Progenitor cell of endocrine pancreas (in vitro differentiated cells): Measurements from ENCODE around the gene MOSPD3. TPM values are rescaled to one million over a fixed set of nuclear protein-coding genes. Genes with fewer than 3 reads are reported as not detected.

ENCODE experiments used
- DNase-seq: peaks from one replicate; pipeline ENCODE4 v3.0.0; 2021; ENCODE audit warnings: low spot score; ENCODE audit not compliant: unreplicated experiment
- H3K27ac Mint-ChIP-seq: 2 replicates; pipeline ENCODE4 v1.8.0; 2021; ENCODE audit warnings: mild to moderate bottlenecking, moderate library complexity, mixed read lengths
- H3K27me3 Mint-ChIP-seq: 2 replicates; pipeline ENCODE4 v1.8.0; 2021; ENCODE audit warnings: mixed read lengths
- H3K36me3 Mint-ChIP-seq: 2 replicates; pipeline ENCODE4 v1.8.0; 2022; ENCODE audit warnings: mixed read lengths; ENCODE audit not compliant: insufficient read depth
- H3K4me1 Mint-ChIP-seq: 2 replicates; pipeline ENCODE4 v1.8.0; 2021; ENCODE audit warnings: low read depth, mixed read lengths
- H3K4me3 Mint-ChIP-seq: 2 replicates; pipeline ENCODE4 v1.8.0; 2021; ENCODE audit warnings: low read depth, mild to moderate bottlenecking, moderate library complexity, mixed read lengths
- H3K9me3 Mint-ChIP-seq: 2 replicates; pipeline ENCODE4 v1.8.0; 2021; ENCODE audit warnings: low read depth, mixed read lengths
- total RNA-seq: library from RNA; stranded (reverse); gene quantifications from 2 replicates; pipeline ENCODE4 v1.2.1, GENCODE V29; 2021
- TF ChIP-seq, protein P1 (sequence below): fragments of 200-600 bp; sonication (generic); IDR thresholded peaks from one replicate; pipeline ENCODE4 v1.5.0; 2021; ENCODE audit warnings: antibody characterized with exemption, mild to moderate bottlenecking; ENCODE audit not compliant: unreplicated experiment

MOSPD3 gene
- total RNA-seq, 1 donor from 2014 or later = 27.9 TPM

DNA sequence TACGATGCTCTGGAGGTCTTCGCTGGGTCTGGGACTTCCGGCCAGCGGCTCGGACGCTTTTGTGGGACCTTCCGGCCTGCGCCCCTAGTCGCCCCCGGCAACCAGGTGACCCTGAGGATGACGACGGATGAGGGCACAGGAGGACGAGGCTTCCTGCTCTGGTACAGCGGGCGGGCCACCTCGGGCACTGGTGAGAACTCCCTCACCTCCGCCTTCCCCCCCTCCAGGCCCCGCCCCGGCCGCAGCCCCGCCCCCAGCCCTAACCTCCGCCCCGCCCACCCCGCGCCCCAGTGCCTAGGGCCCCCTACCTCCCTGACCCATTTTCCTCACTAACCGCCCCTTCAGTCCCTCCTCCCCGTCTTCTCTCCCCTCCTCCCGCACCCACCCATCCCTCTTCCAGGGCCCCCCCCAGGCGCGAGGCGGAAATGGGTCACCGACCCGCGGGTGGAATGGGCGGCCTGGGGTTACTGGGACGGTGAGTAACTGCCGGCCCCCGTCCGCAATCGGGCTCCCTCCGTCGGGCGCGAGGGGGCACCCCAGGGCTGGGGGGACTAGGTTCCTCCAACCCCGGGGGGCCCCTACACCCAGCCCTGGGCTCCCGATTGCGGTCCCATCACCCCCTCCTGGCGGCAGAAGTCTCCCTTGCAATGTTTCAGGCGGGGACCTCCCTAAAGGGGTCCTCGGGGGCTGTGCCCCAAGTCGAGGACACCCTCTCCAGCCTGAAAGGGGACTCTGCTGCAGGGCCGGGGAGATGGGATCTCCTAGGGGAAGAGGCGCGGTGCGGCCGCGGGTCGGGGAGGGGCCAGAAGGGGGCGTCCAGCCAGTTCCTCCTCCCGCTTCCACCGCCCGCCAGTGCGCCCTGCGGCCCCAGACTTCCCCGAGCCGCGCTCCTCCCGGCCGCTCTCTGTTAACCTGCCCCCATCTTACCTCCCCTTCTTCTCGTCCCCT, 8.0 kb upstream of the MOSPD3 start:
- Mint-ChIP-seq H3K9me3 (no peaks in the 10 kb centered on the region), H3K27ac (peak overlapping the region; percentile 90), H3K4me3 (peak overlapping the region; percentile 69), H3K4me1 (peaks cover 16% of the 10 kb centered on the region), H3K27me3 (peaks cover 25% of the 10 kb centered on the region), H3K36me3 (no peaks in the 10 kb centered on the region)
- DNase-seq = peak; percentile 49
- TF ChIP-seq, protein P1, sequence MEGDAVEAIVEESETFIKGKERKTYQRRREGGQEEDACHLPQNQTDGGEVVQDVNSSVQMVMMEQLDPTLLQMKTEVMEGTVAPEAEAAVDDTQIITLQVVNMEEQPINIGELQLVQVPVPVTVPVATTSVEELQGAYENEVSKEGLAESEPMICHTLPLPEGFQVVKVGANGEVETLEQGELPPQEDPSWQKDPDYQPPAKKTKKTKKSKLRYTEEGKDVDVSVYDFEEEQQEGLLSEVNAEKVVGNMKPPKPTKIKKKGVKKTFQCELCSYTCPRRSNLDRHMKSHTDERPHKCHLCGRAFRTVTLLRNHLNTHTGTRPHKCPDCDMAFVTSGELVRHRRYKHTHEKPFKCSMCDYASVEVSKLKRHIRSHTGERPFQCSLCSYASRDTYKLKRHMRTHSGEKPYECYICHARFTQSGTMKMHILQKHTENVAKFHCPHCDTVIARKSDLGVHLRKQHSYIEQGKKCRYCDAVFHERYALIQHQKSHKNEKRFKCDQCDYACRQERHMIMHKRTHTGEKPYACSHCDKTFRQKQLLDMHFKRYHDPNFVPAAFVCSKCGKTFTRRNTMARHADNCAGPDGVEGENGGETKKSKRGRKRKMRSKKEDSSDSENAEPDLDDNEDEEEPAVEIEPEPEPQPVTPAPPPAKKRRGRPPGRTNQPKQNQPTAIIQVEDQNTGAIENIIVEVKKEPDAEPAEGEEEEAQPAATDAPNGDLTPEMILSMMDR = peak; percentile 56

DNA sequence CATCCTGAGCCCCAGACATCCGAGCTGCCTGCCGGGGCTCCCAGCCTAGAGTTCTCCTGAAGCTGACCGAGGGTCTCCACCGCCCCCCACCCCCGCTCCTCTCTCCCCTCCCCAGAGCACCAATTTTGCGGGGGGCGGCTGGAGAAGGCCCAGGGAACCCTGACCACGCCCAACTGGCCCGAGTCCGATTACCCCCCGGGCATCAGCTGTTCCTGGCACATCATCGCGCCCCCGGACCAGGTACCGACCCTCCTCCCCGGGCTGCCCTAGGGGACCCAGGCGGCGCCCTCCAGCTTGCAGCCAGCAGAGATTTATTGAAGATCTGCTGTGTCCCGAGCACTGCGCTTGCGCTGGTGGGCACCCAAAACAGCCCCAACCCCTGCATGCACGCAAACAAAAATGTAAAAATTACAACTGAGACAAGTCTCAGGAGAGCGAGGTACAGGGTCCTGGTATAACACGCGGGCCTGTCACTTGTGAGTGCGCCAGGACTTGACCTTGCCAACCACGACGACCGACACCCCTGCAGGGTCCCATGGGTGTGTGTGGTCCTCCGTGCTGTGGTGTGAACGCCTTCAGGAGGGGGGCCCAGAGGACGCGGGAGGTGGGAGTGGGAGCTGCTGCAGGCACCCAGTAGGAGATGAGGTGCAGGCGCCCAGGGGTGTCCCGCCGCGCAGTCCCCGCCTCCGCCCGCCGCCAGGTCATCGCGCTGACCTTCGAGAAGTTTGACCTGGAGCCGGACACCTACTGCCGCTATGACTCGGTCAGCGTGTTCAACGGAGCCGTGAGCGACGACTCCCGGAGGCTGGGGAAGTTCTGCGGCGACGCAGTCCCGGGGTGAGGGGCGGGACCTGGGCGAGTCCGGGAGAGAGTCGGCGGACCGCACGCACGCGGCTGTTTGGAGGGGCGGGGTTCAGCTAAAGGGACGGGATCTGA, 7.1 kb upstream of the MOSPD3 start:
- no peaks in the 10 kb centered on the region for H3K36me3 Mint-ChIP-seq
- no peak for DNase-seq
- H3K9me3 Mint-ChIP-seq = no peaks in the 10 kb centered on the region
- H3K27ac Mint-ChIP-seq = peak overlapping the region; percentile 7
- H3K27me3 Mint-ChIP-seq = peaks cover 25% of the 10 kb centered on the region
- TF ChIP-seq, protein P1 = no peak
- peak overlapping the region; percentile 67 for H3K4me3 Mint-ChIP-seq
- peaks cover 16% of the 10 kb centered on the region for H3K4me1 Mint-ChIP-seq

DNA sequence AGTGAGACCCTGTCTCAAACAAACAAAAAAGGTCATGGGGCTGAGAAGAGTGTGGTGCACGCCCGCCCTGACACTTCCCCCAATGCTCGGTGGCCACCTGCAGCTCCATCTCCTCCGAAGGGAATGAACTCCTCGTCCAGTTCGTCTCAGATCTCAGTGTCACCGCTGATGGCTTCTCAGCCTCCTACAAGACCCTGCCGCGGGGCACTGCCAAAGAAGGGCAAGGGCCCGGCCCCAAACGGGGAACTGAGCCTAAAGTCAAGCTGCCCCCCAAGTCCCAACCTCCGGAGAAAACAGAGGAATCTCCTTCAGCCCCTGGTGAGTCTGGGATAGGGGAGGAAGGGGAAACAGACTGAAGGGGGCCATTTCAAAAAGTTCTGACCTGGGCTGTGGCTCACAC, 6.0 kb upstream of the MOSPD3 start:
- no peak for DNase-seq
- peaks cover 16% of the 10 kb centered on the region for H3K4me1 Mint-ChIP-seq
- H3K36me3 Mint-ChIP-seq = no peaks in the 10 kb centered on the region
- TF ChIP-seq, protein P1 = no peak
- no peaks in the 10 kb centered on the region for H3K9me3 Mint-ChIP-seq
- H3K27me3 Mint-ChIP-seq = peaks cover 25% of the 10 kb centered on the region
- peak overlapping the region; percentile 67 for H3K4me3 Mint-ChIP-seq
- H3K27ac Mint-ChIP-seq = no peak overlapping the region

DNA sequence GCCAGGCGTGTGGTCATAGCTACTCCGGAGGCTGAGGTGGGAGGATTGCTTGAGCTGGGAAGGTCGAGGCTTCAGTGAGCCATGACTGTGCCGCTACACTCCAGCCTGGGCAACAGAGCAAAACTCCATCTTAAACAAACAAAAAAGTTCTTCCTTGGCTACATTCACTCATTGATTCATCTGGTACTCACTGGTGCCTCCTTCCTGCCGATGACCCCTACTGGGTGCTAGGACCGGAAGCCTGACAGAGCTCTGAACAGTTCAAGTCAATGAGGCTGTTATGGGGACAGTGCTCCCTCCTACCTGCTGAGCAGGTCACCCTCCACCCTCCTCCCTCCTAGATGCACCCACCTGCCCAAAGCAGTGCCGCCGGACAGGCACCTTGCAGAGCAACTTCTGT, 5.2 kb upstream of the MOSPD3 start:
- H3K4me1 Mint-ChIP-seq = peaks cover 15% of the 10 kb centered on the region
- DNase-seq = no peak
- H3K27me3 Mint-ChIP-seq = peaks cover 25% of the 10 kb centered on the region
- no peak overlapping the region for H3K4me3 Mint-ChIP-seq
- H3K27ac Mint-ChIP-seq = no peak overlapping the region
- TF ChIP-seq, protein P1 = no peak
- H3K36me3 Mint-ChIP-seq = no peaks in the 10 kb centered on the region
- H3K9me3 Mint-ChIP-seq = no peaks in the 10 kb centered on the region

DNA sequence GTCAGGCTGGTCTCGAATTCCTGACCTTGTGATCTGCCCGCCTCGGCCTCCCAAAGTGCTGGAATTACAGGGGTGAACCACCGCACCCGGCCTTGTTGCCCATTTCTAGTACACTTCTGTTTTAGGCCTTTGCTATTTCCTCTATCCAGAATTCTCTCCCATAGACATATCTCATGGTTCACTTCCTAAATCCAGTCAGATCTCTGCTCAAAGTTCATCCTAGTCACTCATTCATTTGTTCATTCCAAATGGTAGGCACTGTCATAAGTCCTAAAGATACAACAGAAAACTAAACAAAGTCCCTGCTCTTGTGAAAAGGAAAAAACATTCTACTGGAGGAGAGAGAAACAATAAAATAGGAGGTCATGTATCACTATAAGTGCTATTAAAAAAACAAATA, 2.4 kb upstream of the MOSPD3 start:
- Mint-ChIP-seq H3K4me3 (peak overlapping the region; percentile 0), H3K27ac (no peak overlapping the region), H3K36me3 (peaks cover 2% of the 10 kb centered on the region), H3K9me3 (no peaks in the 10 kb centered on the region), H3K4me1 (peaks cover 7% of the 10 kb centered on the region), H3K27me3 (peaks cover 22% of the 10 kb centered on the region)
- DNase-seq = no peak
- TF ChIP-seq, protein P1 = no peak
